HUES6 (cell line): ENCODE data around the gene PDZRN3.

Experiments
- H3K27ac ChIP-seq: 2 replicates; pipeline ENCODE4 v1.7.0; 2013; ENCODE audit warnings: low read depth, mild to moderate bottlenecking, low read length, inconsistent platforms
- H3K27me3 ChIP-seq: 2 replicates; pipeline ENCODE4 v1.6.1; 2013; ENCODE audit warnings: low read length; ENCODE audit not compliant: control insufficient read depth, insufficient read depth
- H3K36me3 ChIP-seq: 2 replicates; pipeline ENCODE4 v1.6.1; 2013; ENCODE audit warnings: low read length; ENCODE audit not compliant: control insufficient read depth, insufficient read depth
- H3K4me1 ChIP-seq: 2 replicates; pipeline ENCODE4 v1.6.1; 2013; ENCODE audit warnings: low read length; ENCODE audit not compliant: control insufficient read depth, insufficient read depth
- H3K4me3 ChIP-seq: 2 replicates; pipeline ENCODE4 v1.5.1; 2013; ENCODE audit warnings: low read depth, low read length
- H3K9ac ChIP-seq: one replicate; pipeline ENCODE4 v1.6.1; 2013; ENCODE audit warnings: mild to moderate bottlenecking, low read length
- H3K9me3 ChIP-seq: 2 replicates; pipeline ENCODE4 v1.6.1; 2013; ENCODE audit warnings: low read depth, low read length; ENCODE audit not compliant: control insufficient read depth, insufficient read depth

The PDZRN3 gene

DNA sequence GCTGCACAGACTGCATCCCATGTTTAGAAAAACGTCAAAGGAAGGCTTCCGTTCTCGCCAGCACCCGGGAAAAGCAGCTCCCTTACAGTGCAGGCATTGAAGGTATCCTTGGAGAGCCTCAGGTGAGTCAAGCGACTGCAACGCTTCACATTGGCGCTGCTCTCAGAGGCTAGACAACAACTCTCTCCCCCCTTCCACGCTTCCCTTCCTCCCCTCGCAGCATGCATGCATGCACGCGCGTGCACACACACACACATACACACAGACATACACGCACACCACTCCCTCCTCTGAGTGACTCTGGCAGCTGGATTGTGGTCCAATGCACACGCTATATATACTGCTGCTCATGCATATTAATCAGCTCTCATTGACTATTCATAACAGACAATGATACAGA lies 191.1 kb downstream of the PDZRN3 start:
- no peak overlapping the region for H3K4me3 ChIP-seq
- H3K27me3 ChIP-seq = no peaks in the 10 kb centered on the region
- H3K9me3 ChIP-seq = no peaks in the 10 kb centered on the region
- peaks cover 3% of the 10 kb centered on the region for H3K4me1 ChIP-seq
- H3K27ac ChIP-seq = no peak overlapping the region
- no peaks in the 10 kb centered on the region for H3K36me3 ChIP-seq
- no peak overlapping the region for H3K9ac ChIP-seq

GRCh38 chr3:73433079-73433478 lies 191.7 kb downstream of the PDZRN3 start:
- Histone ChIP-seq H3K36me3 (no peaks in the 10 kb centered on the region), H3K9me3 (no peaks in the 10 kb centered on the region), H3K4me1 (peaks cover 3% of the 10 kb centered on the region), H3K27ac (no peak overlapping the region), H3K4me3 (no peak overlapping the region), H3K27me3 (no peaks in the 10 kb centered on the region), H3K9ac (no peak overlapping the region)

DNA sequence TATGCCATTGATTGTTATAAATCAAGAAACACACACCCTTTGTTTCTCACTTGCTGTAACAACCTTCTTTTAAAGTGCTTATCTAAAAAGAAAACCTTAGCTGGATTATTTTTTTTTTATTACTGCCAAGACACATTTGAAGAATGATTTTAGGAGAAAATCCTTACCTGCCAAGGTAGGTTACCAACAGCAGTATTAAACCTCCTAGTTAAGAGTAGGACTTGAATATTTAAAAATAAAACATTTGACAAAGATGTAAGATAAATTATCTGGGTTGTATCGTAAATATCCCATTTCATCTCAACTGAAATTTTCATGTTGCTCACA lies 192.1 kb downstream of the PDZRN3 start:
- Histone ChIP-seq H3K9me3 (no peaks in the 10 kb centered on the region), H3K4me3 (no peak overlapping the region), H3K36me3 (no peaks in the 10 kb centered on the region), H3K4me1 (peaks cover 3% of the 10 kb centered on the region), H3K27ac (no peak overlapping the region), H3K9ac (no peak overlapping the region), H3K27me3 (no peaks in the 10 kb centered on the region)

DNA sequence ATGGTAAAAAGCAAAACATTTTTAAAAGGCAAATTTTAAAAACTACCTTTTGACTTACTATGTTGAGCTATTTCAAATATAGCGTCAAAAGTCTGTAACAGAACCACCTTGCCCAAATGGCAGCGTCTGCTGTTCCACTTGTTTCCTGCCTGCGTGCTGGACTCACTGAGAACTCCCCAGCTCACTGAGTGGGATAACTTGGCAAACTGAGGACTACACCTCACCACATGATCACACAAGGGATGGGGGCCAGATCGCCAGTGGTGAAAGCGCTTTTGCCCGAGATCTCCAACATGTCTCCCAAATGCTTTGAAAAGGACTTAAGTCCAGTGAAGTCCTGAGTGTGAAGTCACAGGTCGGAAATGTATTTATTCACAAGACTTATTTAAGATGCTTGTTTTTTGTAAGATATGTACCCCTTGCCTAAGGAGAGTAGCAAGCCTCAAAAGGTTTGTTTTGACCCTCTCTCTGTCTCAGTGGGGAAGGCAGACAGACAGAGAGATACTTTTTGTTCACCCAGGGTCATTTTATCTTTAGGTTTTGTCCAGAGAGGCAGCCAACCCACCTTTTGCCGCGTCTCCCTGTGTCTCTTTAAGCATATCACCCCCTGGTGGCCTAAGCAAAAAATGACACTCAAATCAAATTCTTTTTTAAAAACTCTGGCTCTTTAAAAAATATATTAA lies 192.6 kb downstream of the PDZRN3 start:
- Histone ChIP-seq H3K9ac (no peak overlapping the region), H3K4me3 (no peak overlapping the region), H3K36me3 (no peaks in the 10 kb centered on the region), H3K27ac (no peak overlapping the region), H3K27me3 (no peaks in the 10 kb centered on the region), H3K9me3 (no peaks in the 10 kb centered on the region), H3K4me1 (peaks cover 3% of the 10 kb centered on the region)

- no peaks in the 10 kb centered on the region for H3K9me3 ChIP-seq
Observed at GRCh38 chr3:73431183-73431900, 193.4 kb downstream of the PDZRN3 start.

GRCh38 chr3:73427048-73427706 lies 197.6 kb downstream of the PDZRN3 start:
- no peak overlapping the region for H3K9ac ChIP-seq
- no peak overlapping the region for H3K27ac ChIP-seq
- H3K27me3 ChIP-seq = no peaks in the 10 kb centered on the region
- H3K4me1 ChIP-seq = peaks cover 1% of the 10 kb centered on the region
- H3K4me3 ChIP-seq = no peak overlapping the region
- H3K9me3 ChIP-seq = 0 out of 2 replicates have a peak, but pooled peaks cover 2% of the 10 kb centered on the region
- no peaks in the 10 kb centered on the region for H3K36me3 ChIP-seq

More at GRCh38 chr3:73431183-73431900, 193.4 kb downstream of the PDZRN3 start:
- H3K27me3 ChIP-seq = no peaks in the 10 kb centered on the region
- H3K4me1 ChIP-seq = peaks cover 3% of the 10 kb centered on the region
- H3K4me3 ChIP-seq = no peak overlapping the region
- no peak overlapping the region for H3K9ac ChIP-seq
- H3K36me3 ChIP-seq = no peaks in the 10 kb centered on the region
- H3K27ac ChIP-seq = no peak overlapping the region

GRCh38 chr3:73426606-73427005 lies 198.1 kb downstream of the PDZRN3 start:
- Histone ChIP-seq H3K27ac (no peak overlapping the region), H3K36me3 (no peaks in the 10 kb centered on the region), H3K27me3 (no peaks in the 10 kb centered on the region), H3K9me3 (0 out of 2 replicates have a peak, but pooled peaks cover 2% of the 10 kb centered on the region), H3K4me3 (no peak overlapping the region), H3K9ac (no peak overlapping the region), H3K4me1 (no peaks in the 10 kb centered on the region; the same call in 1 of the 2 replicates)

DNA sequence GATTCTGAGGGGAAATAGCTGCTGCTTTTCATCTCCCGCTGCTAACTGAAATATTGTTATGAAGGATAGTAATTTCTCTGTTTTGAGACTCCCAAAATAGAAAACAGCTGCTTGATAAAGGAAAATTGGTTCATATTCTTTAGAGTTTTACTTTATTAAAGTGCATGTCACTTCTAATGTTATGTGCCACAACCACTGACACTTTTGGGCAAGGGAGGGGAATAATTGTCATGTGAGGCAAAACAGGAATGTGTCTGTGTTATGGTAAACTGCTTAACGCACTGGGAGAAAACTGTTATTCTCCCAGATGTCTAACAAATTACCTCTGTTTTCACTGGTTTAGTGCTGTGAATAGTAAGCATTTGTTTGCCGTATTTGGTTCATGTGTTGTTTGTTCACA lies 201.6 kb downstream of the PDZRN3 start:
- Histone ChIP-seq H3K9ac (no peak overlapping the region), H3K9me3 (0 out of 2 replicates have a peak, but pooled peaks cover 2% of the 10 kb centered on the region), H3K4me1 (peaks cover 3% of the 10 kb centered on the region; the same call in 1 of the 2 replicates), H3K36me3 (no peaks in the 10 kb centered on the region), H3K27ac (no peak overlapping the region), H3K27me3 (no peaks in the 10 kb centered on the region), H3K4me3 (no peak overlapping the region)

DNA sequence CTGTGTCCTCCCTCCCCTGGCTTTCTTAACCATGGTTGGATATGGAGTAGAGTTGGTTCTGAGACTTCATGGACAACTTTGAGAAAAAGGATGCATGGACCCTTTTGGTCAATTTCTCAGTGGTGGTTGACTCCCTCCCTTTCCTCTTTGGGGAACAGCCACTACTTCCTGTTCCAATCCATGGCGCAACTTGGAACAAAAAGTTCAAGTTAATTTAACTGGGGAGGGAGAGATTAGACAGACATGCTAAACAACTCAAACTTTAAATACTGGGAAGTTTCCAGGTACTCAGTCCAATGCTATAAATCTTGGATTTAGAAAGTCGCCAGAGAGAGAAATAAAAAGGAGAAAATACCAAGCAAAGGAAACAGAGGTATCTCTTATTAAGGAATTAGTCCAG lies 202.2 kb downstream of the PDZRN3 start:
- Histone ChIP-seq H3K9me3 (0 out of 2 replicates have a peak, but pooled peaks cover 2% of the 10 kb centered on the region), H3K27me3 (no peaks in the 10 kb centered on the region), H3K27ac (no peak overlapping the region), H3K4me3 (no peak overlapping the region), H3K9ac (no peak overlapping the region), H3K4me1 (peaks cover 3% of the 10 kb centered on the region; the same call in 1 of the 2 replicates), H3K36me3 (no peaks in the 10 kb centered on the region)

DNA sequence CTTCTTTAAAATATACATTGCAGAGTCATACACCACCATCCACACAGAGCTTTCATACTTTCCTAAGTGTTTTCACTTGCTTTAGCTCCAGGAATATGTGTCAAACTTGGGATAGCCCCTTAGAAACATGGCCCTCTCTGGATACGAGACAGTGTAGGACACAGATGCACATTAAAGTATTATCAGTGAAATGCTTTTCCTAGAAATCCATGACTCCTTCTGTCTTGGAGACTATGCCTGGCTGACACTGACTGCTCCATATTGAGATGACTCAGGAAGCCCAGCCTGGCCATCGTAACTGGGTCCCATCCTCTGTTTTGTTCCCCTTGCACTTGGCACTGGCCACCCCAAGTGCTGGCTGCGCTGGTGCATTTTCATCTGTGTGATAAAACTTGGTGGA lies 204.8 kb downstream of the PDZRN3 start:
- Histone ChIP-seq H3K27ac (no peak overlapping the region), H3K9me3 (0 out of 2 replicates have a peak, but pooled peaks cover 2% of the 10 kb centered on the region), H3K27me3 (no peaks in the 10 kb centered on the region), H3K4me1 (peaks cover 3% of the 10 kb centered on the region; the same call in 1 of the 2 replicates), H3K9ac (no peak overlapping the region), H3K36me3 (no peaks in the 10 kb centered on the region), H3K4me3 (no peak overlapping the region)
